ENCODE measurements around the gene WWOX.

GRCh38 chr16:78729687-78730086 is 630.2 kb downstream of the WWOX start:
- TF ChIP-seq CTCF (conservative IDR thresholded peaks at IDR 0.05) (no peak), EZH2 (IDR thresholded peaks at IDR 0.05; ENCODE audit: low read depth) (no peak)

Data from PC-9 (cell line).